ENCODE data around the gene AK2.
A peak's percentile ranks its signal among the peaks of the same experiment; 100 is the strongest.

The AK2 gene

GRCh38 chr1:33002006-33002405 is 34.7 kb downstream of the AK2 start:
- ChIA-PET POLR2A (interaction anchor here (1.3 kb wide), 1 partner anchor 37 kb away, joined by 4 read pairs; the partner anchor contains the start of gene RNF19B), CTCF (interaction anchor here (0.7 to 1.6 kb wide), 4 partner anchors 12 to 608 kb away, joined by 3 to 4 read pairs (median 4); partner anchors contain the start of gene BSDC1)
- no peaks in the 10 kb centered on the region for H3K4me1 ChIP-seq (ENCODE audit: control insufficient read depth, insufficient read depth, low read length)
- no peaks in the 10 kb centered on the region for H3K9me3 ChIP-seq (ENCODE audit: control insufficient read depth, insufficient read depth, low read depth, low read length)
- H3K36me3 ChIP-seq (ENCODE audit: control insufficient read depth in 2 of 2, insufficient read depth in 1 of 2, low read length in 2 of 2), result peaks cover 4 to 23% of the 10 kb centered on the region in 2 experiments
- no peak overlapping the region for H3K4me3 ChIP-seq (ENCODE audit: low read depth, low read length)
- TF ChIP-seq ELK4 (IDR thresholded peaks at IDR 0.05; ENCODE audit: borderline replicate concordance, low read depth, low read length) (no peak), ZNF16 (tag by site-specific recombination; IDR thresholded peaks at IDR 0.05; ENCODE audit: low read depth) (no peak), ZNF664 (tag by site-specific recombination; IDR thresholded peaks at IDR 0.05) (peak; percentile 75), ZNF660 (tag by site-specific recombination; IDR thresholded peaks at IDR 0.05) (no peak), ZNF133 (tag by site-specific recombination; IDR thresholded peaks at IDR 0.05) (no peak), TCF7L2 (IDR thresholded peaks at IDR 0.05; ENCODE audit: borderline replicate concordance, low read depth, low read length) (no peak)
- no peak overlapping the region for H3K27ac ChIP-seq (ENCODE audit: extremely low read depth, low read depth, low read length)

DNA sequence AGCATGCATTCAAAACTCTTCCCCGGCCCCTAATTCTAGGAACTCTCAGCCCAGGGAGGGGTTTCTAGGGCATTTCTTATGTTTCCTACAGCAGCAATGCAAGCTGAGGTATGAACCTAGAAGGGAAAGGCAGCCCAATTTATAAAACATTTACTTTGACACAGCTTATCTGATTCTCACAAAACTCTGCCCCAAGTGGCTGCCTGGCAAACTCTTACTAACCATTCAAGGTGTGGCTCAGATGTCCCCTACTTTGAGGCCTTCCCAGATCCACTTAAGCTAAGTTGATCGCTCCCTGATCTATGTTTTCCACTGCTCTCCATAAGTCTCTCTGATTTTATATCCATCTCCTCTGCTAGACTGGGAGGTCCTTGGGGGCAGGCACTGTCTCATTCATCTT is 35.4 kb downstream of the AK2 start:
- POLR2A ChIA-PET, result no interaction called here
- Histone ChIP-seq H3K4me1 (ENCODE audit: control insufficient read depth, insufficient read depth, low read length) (no peaks in the 10 kb centered on the region), H3K27ac (ENCODE audit: extremely low read depth, low read depth, low read length) (no peak overlapping the region), H3K4me3 (ENCODE audit: low read depth, low read length) (no peak overlapping the region), H3K36me3 (ENCODE audit: control insufficient read depth in 2 of 2, insufficient read depth in 1 of 2, low read length in 2 of 2) (peaks cover 0 to 23% of the 10 kb centered on the region in 2 experiments; a peak in 2 of 3 replicates), H3K9me3 (ENCODE audit: control insufficient read depth, insufficient read depth, low read depth, low read length) (no peaks in the 10 kb centered on the region)
- TF ChIP-seq, protein P1, sequence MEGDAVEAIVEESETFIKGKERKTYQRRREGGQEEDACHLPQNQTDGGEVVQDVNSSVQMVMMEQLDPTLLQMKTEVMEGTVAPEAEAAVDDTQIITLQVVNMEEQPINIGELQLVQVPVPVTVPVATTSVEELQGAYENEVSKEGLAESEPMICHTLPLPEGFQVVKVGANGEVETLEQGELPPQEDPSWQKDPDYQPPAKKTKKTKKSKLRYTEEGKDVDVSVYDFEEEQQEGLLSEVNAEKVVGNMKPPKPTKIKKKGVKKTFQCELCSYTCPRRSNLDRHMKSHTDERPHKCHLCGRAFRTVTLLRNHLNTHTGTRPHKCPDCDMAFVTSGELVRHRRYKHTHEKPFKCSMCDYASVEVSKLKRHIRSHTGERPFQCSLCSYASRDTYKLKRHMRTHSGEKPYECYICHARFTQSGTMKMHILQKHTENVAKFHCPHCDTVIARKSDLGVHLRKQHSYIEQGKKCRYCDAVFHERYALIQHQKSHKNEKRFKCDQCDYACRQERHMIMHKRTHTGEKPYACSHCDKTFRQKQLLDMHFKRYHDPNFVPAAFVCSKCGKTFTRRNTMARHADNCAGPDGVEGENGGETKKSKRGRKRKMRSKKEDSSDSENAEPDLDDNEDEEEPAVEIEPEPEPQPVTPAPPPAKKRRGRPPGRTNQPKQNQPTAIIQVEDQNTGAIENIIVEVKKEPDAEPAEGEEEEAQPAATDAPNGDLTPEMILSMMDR (tag by site-specific recombination; IDR thresholded peaks at IDR 0.05), result 0 out of 2 replicates have a peak, but pooled peaks have one; percentile 28
- TF ChIP-seq ZNF16 (tag by site-specific recombination; IDR thresholded peaks at IDR 0.05; ENCODE audit: low read depth), result no peak
- CTCF ChIA-PET, result interaction anchor here (1.1 to 1.6 kb wide), 4 partner anchors 13 to 125 kb away, joined by 3 to 4 read pairs (median 4); no protein-coding TSS in a partner anchor

DNA sequence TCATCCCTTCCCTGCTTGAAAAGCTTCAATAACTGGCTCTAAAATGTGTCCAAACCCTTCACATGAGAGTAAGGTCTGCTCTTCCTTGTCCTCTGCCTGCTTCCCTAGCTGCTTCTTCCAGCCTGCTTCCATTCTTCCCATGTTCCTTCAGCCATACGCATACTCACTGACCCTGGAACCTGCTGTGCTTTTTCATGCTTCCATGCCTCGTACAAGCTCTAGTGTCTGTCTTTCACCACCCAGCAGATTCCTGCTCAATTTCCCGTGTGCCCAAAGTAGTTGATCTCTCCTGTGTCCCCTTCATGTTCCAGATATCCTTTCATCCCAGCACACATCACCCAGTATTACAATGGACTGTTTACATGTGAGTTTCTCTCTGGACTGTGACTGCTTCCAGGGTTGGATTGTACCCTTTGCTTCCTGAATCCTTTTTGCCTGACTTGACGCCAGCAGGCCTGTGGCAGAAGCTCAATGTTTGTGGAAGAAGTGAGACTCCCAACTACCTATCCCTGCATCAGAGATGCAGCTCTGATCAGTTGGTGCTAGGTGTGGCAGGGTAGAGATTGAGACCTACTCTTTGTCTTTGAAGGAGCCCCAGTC is 36.2 kb downstream of the AK2 start:
- Histone ChIP-seq H3K36me3 (ENCODE audit: control insufficient read depth in 2 of 2, insufficient read depth in 1 of 2, low read length in 2 of 2) (peaks cover 0 to 22% of the 10 kb centered on the region in 2 experiments; a peak in 2 of 3 replicates), H3K27ac (ENCODE audit: extremely low read depth, low read depth, low read length) (no peak overlapping the region), H3K4me1 (ENCODE audit: control insufficient read depth, insufficient read depth, low read length) (no peaks in the 10 kb centered on the region), H3K4me3 (ENCODE audit: low read depth, low read length) (no peak overlapping the region), H3K9me3 (ENCODE audit: control insufficient read depth, insufficient read depth, low read depth, low read length) (no peaks in the 10 kb centered on the region)
- ChIA-PET POLR2A (interaction anchor here (0.6 kb wide), 1 partner anchor 23 kb away, joined by 3 read pairs; no protein-coding TSS in a partner anchor), CTCF (interaction anchor here (0.5 to 1.6 kb wide), 7 partner anchors 8 to 95 kb away, joined by 3 to 4 read pairs (median 3); no protein-coding TSS in a partner anchor)
- TF ChIP-seq ZNF114 (tag by site-specific recombination; IDR thresholded peaks at IDR 0.05) (no peak), ZNF555 (tag by site-specific recombination; conservative IDR thresholded peaks at IDR 0.05) (no peak), KLF9 (tag by site-specific recombination; IDR thresholded peaks at IDR 0.05; ENCODE audit: low read depth) (no peak), OSR2 (tag by site-specific recombination; IDR thresholded peaks at IDR 0.05) (no peak), ZBTB6 (tag by site-specific recombination; IDR thresholded peaks at IDR 0.05) (no peak), ZBTB8A (tag by site-specific recombination; IDR thresholded peaks at IDR 0.05) (no peak), ZNF558 (tag by site-specific recombination; IDR thresholded peaks at IDR 0.05) (no peak), PATZ1 (tag by site-specific recombination; IDR thresholded peaks at IDR 0.05) (no peak), ZNF600 (tag by site-specific recombination; IDR thresholded peaks at IDR 0.05) (no peak), KLF16 (tag by site-specific recombination; IDR thresholded peaks at IDR 0.05) (no peak), ZNF629 (tag by site-specific recombination; IDR thresholded peaks at IDR 0.05) (no peak), ZNF292 (tag by site-specific recombination; IDR thresholded peaks at IDR 0.05; ENCODE audit: borderline replicate concordance, low read depth) (no peak), ZNF24 (tag by site-specific recombination; IDR thresholded peaks at IDR 0.05) (no peak), ZNF214 (tag by site-specific recombination; IDR thresholded peaks at IDR 0.05; ENCODE audit: borderline replicate concordance) (no peak)

Data from HEK293 (cell line).